ENCODE measurements around the gene PAQR5.
A peak's percentile ranks its signal among the peaks of the same experiment; 100 is the strongest.

PAQR5 gene

DNA sequence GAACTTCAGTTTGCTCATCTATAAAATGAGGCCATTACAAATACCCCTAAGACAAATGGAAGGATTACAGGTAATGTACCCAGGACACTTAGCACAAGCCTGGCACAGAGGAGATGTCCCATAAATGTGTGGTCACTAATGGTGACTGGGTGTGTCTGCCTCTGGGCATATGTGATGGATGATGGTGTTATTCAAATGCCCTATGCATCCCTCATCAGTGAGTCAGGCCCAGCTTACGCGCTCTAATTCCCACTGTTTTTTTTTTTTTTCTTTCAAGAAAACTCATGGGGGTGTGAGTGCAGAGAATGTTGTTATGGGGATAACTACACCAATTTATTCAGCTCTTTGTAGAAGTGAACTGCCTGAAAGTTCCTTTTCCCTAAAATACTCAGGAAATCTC, 91.9 kb downstream of the PAQR5 start:
- no peak for DNase-seq (ENCODE audit: low read depth in 2 of 2, low spot score in 1 of 2)

- DNase-seq (ENCODE audit: low read depth in 2 of 2, low spot score in 1 of 2) = no peak
Observed at GRCh38 chr15:69391046-69391757, 92.5 kb downstream of the PAQR5 start.

DNA sequence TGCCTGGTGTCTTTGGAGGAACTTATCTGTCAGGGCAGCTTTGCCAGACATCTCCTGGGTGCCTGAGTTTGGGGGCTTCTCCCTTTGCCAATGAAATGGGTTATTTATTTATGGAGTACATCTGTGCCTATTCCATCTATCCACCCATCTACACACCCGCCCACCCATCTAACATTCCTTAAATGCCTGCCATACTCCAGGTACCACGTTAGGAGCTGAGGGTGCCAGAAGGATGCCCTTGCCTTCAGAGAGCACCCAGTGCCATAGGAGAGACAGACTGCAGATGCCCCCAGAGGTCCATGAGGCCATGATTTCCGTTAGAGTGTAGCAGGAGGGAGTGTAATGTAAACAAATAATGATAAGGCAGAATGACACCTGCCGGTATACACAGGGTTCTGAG, 93.6 kb downstream of the PAQR5 start:
- no peak for DNase-seq (ENCODE audit: low read depth in 2 of 2, low spot score in 1 of 2)

- DNase-seq (ENCODE audit: low read depth in 2 of 2, low spot score in 1 of 2) = no peak
Observed at GRCh38 chr15:69393831-69394491, 95.2 kb downstream of the PAQR5 start.

DNA sequence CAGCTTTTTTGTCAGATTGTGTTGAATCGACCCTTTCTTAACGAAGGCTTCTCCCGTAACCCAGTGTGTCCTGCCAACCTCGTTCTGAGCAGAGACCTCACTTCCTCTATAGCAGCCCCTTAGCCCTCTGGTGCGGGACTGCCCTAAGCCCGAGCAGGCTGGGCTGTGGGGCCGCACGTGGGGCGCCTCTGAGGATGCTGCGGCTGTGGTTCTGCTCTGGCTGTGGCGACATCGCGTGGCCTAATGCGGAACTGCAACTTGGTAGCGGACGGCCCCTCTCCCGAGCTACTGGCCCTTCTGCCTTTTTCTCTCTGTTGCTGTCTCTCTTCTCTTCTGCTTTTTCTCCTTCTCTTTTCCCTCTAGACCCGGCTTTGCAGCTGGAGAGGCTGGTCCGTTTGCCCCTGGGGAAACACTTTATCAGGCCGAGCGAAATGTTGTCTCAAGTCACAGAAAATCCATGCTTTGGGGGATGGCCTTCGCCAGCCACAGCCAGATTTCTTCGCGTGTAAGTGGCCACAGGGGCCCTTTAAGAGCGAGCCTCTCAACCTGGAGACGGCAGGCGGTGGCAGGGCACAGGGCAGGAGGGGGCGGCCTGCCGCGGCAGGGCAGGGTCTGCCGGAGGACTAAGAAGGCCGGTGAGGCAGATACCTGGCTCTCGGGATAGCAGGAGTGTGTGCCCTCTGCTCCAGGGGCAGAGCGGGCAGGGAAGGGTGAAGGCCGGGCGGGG, 96.0 kb downstream of the PAQR5 start:
- DNase-seq (ENCODE audit: low read depth in 2 of 2, low spot score in 1 of 2) = peak; percentile 55 to 73

DNA sequence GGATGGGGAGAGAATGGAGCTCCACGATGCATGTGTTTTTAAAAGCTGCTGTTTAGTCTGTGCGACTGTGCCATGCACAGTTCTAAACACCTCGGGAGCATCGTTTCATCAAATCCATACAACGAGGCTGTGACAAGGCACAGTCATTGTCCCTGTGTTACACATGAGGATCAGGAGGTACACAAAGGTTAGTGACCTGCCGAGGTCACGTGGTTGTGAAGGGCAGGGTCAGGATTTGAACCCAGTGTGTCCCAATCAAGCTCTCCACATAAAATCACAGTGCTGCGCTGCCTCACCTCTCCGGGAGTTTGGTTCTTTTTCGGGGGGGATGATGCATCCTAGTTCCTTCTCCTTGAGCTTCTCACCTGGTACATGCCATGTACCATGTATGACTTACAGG, 96.7 kb downstream of the PAQR5 start:
- DNase-seq (ENCODE audit: low read depth in 2 of 2, low spot score in 1 of 2) = no peak

GRCh38 chr15:69395991-69396390, 97.3 kb downstream of the PAQR5 start:
- DNase-seq (ENCODE audit: low read depth in 2 of 2, low spot score in 1 of 2) = no peak

DNA sequence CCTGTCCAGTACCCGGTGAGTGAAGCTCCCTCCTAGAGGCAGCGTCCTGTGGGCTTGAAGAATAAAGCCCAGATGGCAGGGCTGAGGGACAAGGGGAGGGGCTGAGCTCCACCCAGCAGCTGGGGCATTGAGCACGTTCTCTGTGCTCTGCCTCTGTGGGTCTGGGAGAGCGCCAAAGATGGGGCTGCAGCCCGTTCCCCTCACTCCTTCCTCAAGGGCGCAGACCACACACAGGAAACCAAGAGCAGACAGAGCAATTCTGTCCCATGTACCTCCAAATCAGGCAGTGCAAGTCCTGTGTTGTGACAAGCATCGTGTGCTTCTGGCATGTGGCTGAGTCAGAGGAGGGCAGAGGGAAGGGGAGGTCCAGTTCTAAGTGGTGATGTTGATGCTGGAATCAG, 99.8 kb downstream of the PAQR5 start:
- no peak for DNase-seq (ENCODE audit: low read depth in 2 of 2, low spot score in 1 of 2)

GRCh38 chr15:69400850-69401249, 102.1 kb downstream of the PAQR5 start:
- DNase-seq (ENCODE audit: low read depth in 2 of 2, low spot score in 1 of 2) = no peak

DNA sequence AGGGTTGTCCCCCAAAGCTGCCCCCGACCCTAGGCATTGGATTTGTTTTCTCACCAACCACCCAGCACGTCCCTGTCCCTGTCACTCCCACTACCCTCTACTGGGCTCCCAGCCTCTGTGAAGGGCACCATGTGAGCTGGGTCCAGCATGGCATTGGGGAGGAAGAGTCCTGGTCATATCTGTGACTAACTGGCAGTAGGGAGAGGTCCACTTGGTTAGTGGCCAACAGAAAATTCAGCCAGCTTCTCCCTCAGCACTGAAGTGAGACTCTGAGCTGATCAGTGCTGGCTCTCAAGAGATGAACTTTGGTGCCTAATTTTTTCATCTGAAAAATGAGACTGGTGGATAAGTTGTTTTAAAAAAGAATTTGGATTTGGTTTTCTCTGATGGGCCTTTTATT, 104.1 kb downstream of the PAQR5 start:
- DNase-seq (ENCODE audit: low read depth in 2 of 2, low spot score in 1 of 2) = no peak

DNA sequence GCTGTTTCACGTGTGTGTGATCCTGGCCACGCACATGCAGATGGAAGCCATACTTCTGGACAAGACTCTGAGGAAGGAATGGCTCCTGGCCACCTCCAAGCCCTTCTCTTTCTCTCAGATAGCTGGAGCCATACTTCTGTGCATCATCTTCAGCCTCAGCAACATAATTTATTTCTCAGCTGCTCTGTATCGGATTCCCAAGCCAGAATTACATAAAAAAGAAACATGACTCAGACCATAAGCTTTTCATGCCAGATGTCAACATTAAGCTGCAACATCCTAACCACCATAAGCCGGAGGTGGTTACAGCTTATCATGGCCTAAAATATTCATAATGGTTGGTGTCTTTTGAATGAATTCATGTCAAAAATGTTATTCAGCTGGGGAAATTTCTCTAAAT, 104.9 kb downstream of the PAQR5 start:
- no peak for DNase-seq (ENCODE audit: low read depth in 2 of 2, low spot score in 1 of 2)

GRCh38 chr15:69405110-69405509, 106.4 kb downstream of the PAQR5 start:
- no peak for DNase-seq (ENCODE audit: low read depth in 2 of 2, low spot score in 1 of 2)

DNA sequence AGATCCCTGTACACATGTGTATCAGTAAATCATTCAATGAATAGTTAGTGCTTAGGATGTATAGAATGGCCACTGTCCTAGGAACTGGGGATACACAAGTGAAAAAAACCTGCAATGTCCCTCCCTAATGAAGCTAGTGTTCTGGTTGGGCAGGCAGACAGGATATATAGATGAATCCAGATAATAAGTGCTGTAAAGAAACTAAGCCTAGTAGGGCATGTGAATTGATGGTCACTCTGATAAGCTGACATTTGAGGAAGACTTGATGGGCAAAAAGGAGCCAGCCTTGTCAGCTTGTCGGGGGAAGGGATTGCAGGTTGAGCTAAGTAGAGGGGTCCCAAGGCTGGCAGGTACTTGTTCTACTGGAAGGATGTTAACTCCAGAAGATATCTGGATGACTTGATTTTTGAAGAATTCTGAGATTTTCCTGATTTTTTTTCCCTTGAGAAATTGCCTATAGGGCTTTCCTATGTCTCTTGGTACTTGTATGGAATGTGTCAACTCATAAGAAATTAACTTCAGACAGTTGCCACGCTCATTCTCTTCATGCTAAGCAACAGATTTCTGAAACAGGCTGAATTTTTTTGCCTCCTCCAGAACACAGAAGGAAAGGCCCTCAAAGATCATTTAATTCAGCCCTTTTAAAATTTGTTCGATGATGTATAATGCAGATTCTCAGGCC, 109.1 kb downstream of the PAQR5 start:
- no peak for DNase-seq (ENCODE audit: low read depth in 2 of 2, low spot score in 1 of 2)

- DNase-seq (ENCODE audit: low read depth in 2 of 2, low spot score in 1 of 2) = no peak
Observed at GRCh38 chr15:69408841-69409240, 110.1 kb downstream of the PAQR5 start.

DNA sequence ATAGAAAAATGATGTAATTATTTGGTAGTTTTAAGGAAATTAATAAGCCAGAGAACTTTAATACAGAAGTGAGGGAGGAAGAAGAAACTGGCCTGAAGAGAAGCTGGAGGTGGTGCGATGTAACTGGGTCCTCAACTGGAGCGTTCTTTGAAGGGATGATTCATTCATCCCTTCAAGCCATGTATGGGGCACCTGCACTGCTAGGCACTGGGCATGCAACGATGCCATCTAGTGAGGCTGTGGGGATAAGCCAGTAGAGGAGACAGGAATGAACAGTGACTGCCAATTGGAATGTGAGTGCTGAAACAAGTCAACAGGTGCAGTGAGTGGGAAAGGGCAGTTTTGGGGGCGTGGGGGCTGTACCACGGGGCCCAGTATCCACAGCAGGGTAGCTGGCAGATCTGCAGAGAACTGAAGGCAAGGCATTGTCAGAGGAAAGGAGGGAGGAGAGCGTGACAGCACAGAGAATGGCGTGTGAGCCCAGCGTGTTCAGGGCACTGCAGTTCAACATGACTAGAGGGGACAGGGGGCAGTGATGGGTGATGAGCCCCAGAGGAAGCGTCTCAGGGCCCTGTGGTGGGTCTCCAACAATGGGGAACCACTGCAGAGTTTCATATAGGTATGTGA, 111.6 kb downstream of the PAQR5 start:
- no peak for DNase-seq (ENCODE audit: low read depth in 2 of 2, low spot score in 1 of 2)

- DNase-seq (ENCODE audit: low read depth in 2 of 2, low spot score in 1 of 2) = no peak
Observed at GRCh38 chr15:69412274-69412673, 113.6 kb downstream of the PAQR5 start.

DNA sequence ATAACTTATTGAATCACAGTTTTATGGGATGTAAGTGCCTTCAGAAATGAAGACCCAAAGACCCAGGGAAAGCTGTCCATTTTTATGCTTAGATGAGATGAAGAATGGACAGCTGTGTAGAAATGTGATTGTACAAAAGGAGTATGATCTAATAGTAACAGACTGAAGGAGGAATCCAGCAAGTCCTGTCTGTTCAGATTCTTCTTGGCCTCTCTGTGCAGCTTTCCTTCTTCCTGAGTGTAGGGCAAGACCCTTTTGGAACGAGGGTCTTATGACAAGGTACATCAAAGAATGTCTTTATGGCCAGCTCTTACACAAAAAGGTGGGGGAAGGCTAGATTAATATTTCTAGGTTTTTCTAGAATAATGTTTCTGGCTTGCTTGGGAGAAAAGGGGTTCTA, 114.0 kb downstream of the PAQR5 start:
- DNase-seq (ENCODE audit: low read depth in 2 of 2, low spot score in 1 of 2) = no peak

GRCh38 chr15:69413822-69414700, 115.3 kb downstream of the PAQR5 start, which contains the start of gene KIF23:
TSS of gene KIF23 (plus strand) at chr15:69414349. CDS start at chr15:69414466, 117 bp downstream.
- peak; percentile 73 to 85 for DNase-seq (ENCODE audit: low read depth in 2 of 2, low spot score in 1 of 2)

DNA sequence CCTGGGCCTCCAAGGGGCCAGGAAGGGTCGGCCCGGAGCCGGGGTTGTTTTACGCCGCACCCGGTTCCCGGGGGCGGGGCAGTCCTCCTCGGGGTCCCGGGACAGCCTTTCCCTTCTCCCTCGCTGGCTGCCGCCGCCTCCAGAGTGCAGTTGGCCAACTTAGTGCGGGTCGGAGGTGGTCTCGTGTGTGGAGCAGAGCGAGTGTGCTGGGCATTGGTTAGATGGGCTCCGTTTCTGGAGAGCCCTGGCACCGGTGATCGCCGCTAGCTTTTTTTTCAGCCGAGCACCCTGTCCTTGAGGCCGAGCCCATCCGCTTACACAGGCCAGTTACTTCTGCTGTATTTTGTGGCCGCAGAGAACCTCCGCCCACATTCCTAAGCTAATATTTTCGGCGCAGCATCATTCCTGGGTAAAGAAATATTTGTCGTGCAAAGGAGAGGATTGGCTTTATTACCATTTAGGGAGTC, 116.0 kb downstream of the PAQR5 start:
- no peak for DNase-seq (ENCODE audit: low read depth in 2 of 2, low spot score in 1 of 2)

GRCh38 chr15:69415381-69415780, 116.7 kb downstream of the PAQR5 start:
- DNase-seq (ENCODE audit: low read depth in 2 of 2, low spot score in 1 of 2) = no peak
